HG02981 (cell line): ENCODE results near the gene HELLS.
"Not testable (repeated sequence)": the region's sequence is repeated elsewhere in the genome, so short reads cannot be mapped to it uniquely, and the experiment has no call there.

Experiments used
- ATAC-seq: cut with Tn5 transposase; IDR thresholded peaks from one replicate; pipeline ENCODE4 v1.9.1; 2021; ENCODE audit warnings: mild to moderate bottlenecking, moderate library complexity; ENCODE audit not compliant: unreplicated experiment

HELLS gene

DNA sequence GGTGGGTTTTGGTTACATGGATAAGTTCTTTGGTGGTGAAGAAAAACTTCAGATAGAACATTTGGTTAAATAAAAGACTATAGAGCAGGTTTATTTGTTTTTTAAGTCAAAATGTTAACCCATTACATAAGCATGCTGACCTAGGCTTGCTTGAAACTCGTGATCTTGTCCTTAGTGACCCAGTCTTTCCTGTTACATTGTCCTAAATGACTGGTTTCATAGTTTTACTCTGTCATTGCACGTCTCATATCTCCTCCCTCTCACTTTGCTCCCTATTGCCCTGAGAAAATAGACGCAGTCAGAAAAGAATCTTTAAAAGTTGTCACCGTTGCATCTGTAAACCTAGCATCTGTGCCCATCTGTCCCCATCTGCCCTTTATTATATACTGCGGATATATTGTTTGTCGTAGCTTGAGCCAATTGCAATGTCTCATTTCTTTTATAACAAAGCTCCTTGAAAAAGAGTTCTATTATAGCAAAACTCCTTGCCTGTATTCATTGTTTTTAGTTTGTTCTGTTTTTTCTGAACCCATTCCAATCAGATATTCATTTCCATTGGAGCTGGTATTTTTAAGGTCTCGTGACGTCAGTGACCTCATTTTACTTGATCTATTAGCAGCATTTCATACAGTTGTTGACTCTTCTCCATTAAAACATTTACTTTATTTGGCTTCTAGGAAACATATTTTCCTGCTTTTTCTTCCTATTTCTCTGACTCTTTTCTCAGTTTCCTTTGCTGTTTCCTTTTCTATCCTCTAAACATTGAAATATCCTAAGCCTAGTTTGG is 57.3 kb downstream of the HELLS start:
- no peak for ATAC-seq

DNA sequence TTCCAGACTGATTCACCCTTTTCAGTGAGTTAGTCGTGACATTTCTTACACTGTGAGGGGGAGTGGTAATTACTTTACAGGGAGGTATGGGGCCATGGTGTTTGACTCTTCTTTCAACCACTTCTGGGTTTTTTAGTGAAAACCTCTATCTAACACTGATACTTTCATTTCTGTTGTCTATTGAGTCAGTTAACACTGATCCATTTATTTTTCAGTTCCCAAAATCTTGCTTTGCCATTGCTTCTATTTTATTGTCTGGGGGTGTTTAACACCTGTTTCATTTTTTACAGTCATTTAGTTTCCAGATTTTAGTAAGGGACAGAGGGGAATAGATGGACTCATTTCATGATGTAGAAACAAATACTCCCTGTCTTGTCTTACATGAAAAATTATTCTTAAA is 61.5 kb downstream of the HELLS start:
- ATAC-seq: peak; percentile 64

DNA sequence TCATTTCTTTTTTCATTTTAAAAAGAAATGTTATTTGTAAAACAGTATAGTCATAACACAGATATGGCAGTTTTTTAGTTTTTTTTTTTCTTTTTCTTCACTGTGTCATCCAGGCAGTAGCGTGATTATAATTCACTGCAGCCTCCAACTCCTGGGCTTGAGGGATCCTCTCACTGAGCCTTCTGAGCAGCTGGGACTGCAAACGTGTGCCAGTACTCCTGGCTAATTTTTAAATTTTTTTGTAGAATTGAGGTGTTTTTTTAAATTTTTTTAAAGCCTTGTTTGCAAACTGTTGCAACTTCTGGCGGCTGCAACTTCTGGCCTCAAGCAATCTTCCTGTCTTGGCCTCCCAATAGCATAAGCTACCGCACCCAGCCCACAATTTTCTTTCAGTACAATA is 63.0 kb downstream of the HELLS start:
- no peak for ATAC-seq

DNA sequence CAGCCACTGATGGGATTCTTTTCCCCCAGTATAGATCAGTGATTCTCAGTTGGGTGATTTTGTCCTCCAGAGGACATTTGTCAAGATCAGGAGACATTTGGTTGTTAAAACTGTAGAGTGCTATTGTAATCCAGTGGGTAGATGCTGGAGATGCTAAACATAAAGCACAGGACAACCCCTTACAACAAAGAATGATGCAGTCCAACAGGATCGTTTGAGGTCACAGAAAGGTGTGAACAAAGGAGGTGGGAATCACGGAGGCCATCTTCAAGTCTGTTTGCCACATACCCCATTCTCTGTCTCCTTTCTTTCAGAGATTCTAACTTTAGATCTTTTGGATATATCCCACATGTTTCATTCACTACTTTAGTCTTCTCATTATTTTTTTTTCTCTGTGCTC is 69.0 kb downstream of the HELLS start:
- ATAC-seq: no peak

GRCh38 chr10:94617389-94617944 is 71.9 kb downstream of the HELLS start:
- ATAC-seq: no peak

- ATAC-seq: no peak
Observed at GRCh38 chr10:94622666-94623205, 77.1 kb downstream of the HELLS start.

GRCh38 chr10:94623572-94623971 is 78.0 kb downstream of the HELLS start:
- ATAC-seq: no peak

DNA sequence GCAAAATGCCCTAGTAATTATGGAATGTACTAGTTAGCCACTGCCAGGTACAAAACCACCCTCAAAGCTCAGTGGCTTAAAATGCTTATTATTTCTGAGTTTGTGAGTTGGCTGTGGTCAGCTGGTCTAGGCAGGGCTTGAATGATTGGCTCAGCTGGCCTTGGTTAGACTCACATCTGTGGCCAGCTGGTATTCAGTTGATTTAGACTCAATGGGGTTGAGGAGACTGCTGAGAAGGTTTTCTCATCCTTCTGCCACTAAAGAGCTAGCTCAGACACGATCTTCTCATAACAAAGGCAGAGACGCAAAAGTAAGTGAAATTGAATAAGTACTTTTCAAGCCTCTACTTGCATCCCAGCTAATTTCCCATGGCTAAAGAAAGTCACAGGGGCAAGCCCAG is 80.9 kb downstream of the HELLS start:
- no peak for ATAC-seq

GRCh38 chr10:94627511-94627910 is 81.9 kb downstream of the HELLS start:
- ATAC-seq: no peak

GRCh38 chr10:94630017-94630688 is 84.6 kb downstream of the HELLS start:
- no peak for ATAC-seq

DNA sequence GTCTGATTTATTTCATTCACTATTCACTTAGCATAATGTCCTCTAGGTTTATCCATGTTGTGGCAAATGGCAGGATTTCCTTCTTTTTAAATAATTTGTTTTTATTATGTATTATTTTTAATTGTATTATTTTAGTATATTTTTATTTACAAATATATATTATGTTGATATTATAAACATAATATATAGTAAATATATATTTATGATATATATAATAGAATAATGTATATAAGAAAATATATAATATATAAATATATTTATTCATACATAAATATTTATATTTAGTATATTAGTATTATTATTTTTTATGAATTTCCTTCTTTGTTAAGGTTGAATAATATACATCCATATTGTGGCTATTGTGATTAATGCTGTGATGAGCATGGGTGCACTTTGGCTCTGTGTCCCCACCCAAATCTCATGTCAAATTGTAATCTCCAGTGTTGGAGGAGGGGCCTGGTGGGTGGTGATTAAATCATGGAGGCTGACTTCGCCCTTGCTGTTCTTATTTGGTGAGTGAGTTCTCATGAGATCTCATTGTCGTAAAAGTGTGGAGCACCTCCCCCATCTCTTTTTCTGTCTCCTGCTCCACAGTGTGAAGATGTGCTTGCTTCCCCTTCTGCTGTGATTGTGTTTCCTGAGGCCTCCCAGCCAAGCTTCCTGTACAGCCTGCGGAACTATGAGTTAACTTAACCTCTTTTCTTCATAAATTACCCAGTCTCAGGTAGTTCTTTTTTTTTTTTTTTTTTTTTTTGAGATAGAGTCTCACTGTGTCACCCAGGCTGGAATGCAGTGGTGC is 85.7 kb downstream of the HELLS start:
- no peak for ATAC-seq

DNA sequence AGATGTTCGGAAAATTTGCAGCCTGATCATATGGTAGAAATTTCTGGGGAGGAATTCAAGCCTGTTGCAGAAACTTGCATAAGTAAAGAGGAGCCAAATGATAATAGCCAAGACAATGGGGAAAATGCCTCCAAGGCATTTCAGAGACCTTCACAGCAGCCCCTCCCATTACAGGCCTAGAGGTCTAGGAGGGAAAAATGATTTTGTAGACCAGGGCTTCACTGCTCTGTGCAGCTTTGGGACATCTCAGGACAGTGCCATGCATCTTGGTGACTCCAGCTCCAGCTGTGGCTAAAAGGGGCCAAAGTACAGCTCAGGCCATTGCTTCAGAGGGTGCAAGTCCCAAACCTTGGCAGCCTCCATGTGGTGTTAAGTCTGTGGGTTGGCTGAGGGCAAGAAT is 87.4 kb downstream of the HELLS start:
- ATAC-seq: no peak

DNA sequence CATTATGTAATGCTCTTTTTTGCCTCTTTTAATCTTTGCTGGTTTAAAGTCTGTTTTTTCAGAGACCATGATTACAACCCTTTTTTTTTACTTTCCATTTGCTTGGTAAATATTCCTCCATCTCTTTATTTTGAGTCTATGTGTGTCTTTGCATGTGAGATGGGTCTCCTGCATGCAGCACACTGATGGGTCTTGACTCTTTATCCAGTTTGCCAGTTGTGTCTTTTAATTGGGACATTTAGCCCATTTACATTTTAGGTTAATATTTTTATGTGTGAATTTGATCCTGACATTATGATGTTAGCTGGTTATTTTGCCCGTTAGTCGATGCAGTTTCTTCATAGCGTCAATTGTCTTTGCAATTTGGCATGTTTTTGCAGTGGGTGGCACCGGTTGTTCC is 92.5 kb downstream of the HELLS start:
- ATAC-seq: not testable (repeated sequence)

DNA sequence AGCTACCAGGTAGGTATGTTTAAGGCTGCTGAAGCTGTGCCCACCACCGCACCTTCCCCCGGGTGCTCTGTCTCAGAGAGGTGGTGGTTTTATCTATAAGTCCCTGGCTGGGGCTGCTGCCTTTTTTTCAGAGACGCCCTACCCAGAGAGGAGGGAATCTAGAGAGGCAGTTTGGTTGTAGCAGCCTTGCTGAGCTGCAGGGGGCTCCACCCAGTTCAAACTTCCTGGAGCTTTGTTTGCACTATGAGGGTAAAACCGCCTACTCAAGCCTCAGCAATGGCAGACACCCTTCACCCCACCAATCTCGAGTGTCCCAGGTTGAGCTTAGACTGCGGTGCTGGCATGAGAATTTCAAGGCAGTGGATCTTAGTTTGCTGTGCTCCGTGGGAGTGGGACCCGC is 94.3 kb downstream of the HELLS start:
- ATAC-seq: no peak

GRCh38 chr10:94640562-94640961 is 95.0 kb downstream of the HELLS start:
- ATAC-seq: no peak

DNA sequence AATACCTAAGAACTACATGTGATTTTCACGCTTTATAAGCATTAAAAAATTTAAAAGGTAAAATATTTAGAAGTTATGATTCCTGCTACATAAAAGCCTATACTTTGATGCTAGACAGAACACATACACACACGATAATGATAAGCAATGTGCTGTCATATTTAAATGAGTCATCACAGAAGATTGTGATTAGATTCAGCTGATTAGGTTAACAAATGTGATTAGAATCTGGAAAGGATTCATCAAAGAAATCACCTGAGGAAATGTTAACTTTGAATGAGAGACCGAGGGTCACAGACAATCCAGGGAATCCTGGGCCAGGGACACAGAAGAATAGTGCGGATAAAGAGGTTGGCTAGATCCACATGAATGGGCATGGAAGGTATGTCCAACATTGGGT is 95.9 kb downstream of the HELLS start:
- ATAC-seq: no peak

- no peak for ATAC-seq
Observed at GRCh38 chr10:94644352-94644751, 98.8 kb downstream of the HELLS start.

DNA sequence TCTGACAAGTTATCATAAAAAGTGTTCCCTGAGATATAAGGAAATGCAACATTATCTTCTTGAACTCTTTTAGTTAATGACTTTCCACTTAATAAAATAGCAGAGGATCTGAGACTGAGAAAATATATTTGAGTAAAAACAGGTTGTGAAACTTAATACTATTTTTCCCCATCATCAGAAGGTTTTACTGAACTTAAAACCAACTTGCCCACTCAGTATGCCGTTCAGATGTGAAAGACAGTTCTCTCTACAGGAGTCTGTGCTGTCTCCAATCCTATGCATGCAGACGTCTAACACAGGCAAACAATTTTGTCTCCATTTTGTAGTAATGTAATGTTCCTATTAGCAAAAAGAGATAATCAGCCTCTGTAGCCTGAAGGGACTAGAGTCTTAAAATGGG is 99.7 kb downstream of the HELLS start:
- no peak for ATAC-seq
